Epidermal melanocyte (primary cell): ENCODE measurements around the gene TAC4.
"Not testable (repeated sequence)": the region's sequence is repeated elsewhere in the genome, so short reads cannot be mapped to it uniquely, and the experiment has no call there.

Experiments used
- DNase-seq: peaks from one replicate; pipeline ENCODE4 v3.0.0; 2011; ENCODE audit warnings: low spot score; ENCODE audit not compliant: insufficient read length

The TAC4 gene

GRCh38 chr17:49843774-49844350 lies 4.0 kb downstream of the TAC4 start:
- DNase-seq = no peak

- DNase-seq = no peak
Observed at GRCh38 chr17:49842846-49843245, 5.0 kb downstream of the TAC4 start.

GRCh38 chr17:49842371-49842770 lies 5.5 kb downstream of the TAC4 start:
- DNase-seq = no peak

- DNase-seq = no peak
Observed at GRCh38 chr17:49841548-49841947, 6.3 kb downstream of the TAC4 start.

GRCh38 chr17:49839455-49839854 lies 8.4 kb downstream of the TAC4 start:
- DNase-seq = no peak

- DNase-seq = no peak
Observed at GRCh38 chr17:49836111-49837030, 11.5 kb downstream of the TAC4 start.

- DNase-seq = no peak
Observed at GRCh38 chr17:49835472-49835871, 12.4 kb downstream of the TAC4 start.

GRCh38 chr17:49834118-49834743 lies 13.6 kb downstream of the TAC4 start:
- DNase-seq = no peak

- DNase-seq = no peak
Observed at GRCh38 chr17:49832840-49833599, 14.8 kb downstream of the TAC4 start.

GRCh38 chr17:49830605-49831004 lies 17.3 kb downstream of the TAC4 start:
- DNase-seq = no peak

- DNase-seq = no peak
Observed at GRCh38 chr17:49829026-49829425, 18.8 kb downstream of the TAC4 start.

- DNase-seq = not testable (repeated sequence)
Observed at GRCh38 chr17:49828325-49828724, 19.5 kb downstream of the TAC4 start.

GRCh38 chr17:49825645-49826044 lies 22.2 kb downstream of the TAC4 start:
- no peak for DNase-seq

GRCh38 chr17:49823614-49824013 lies 24.3 kb downstream of the TAC4 start:
- no peak for DNase-seq

GRCh38 chr17:49822829-49823228 lies 25.0 kb downstream of the TAC4 start:
- no peak for DNase-seq

GRCh38 chr17:49821916-49822315 lies 26.0 kb downstream of the TAC4 start:
- no peak for DNase-seq

GRCh38 chr17:49821466-49821865 lies 26.4 kb downstream of the TAC4 start:
- DNase-seq = no peak

GRCh38 chr17:49820773-49821172 lies 27.1 kb downstream of the TAC4 start:
- DNase-seq = no peak

GRCh38 chr17:49819651-49820050 lies 28.2 kb downstream of the TAC4 start:
- DNase-seq = no peak

- no peak for DNase-seq
Observed at GRCh38 chr17:49819138-49819537, 28.7 kb downstream of the TAC4 start.

GRCh38 chr17:49817993-49818392 lies 29.9 kb downstream of the TAC4 start:
- DNase-seq = no peak
